Aorta (tissue), 5 donors: ENCODE results near the gene C2CD4D. TPM values are rescaled to one million over a fixed set of nuclear protein-coding genes. Genes with fewer than 3 reads are reported as not detected.

ENCODE experiments used
- ATAC-seq: fragments of 200-7000 bp; cut with Tn5 transposase; one replicate; pipeline ENCODE4 v1.9.1; 2022; ENCODE audit warnings: moderate library complexity; ENCODE audit not compliant: low FRiP score
- DNase-seq, 2 donors: peaks; one replicate each; pipeline ENCODE4 v3.0.0-alpha.2; 2020
- H3K27ac ChIP-seq, 2 donors: one replicate each; pipeline ENCODE4 v1.5.1; 2013; ENCODE audit warnings: low read length in 2 of 2, mild to moderate bottlenecking in 2 of 2, moderate library complexity in 2 of 2, control low read depth in 1 of 2, inconsistent platforms in 1 of 2, low read depth in 1 of 2
- H3K27me3 ChIP-seq, 2 donors: one replicate each; pipeline ENCODE4 v1.6.1; 2013; ENCODE audit warnings: control low read depth in 1 of 2, low read length in 1 of 2, mild to moderate bottlenecking in 1 of 2, moderate library complexity in 1 of 2; ENCODE audit not compliant: insufficient read depth in 2 of 2, control insufficient read depth in 1 of 2
- H3K36me3 ChIP-seq, 2 donors: one replicate each; pipeline ENCODE4 v1.6.1; 2013; ENCODE audit warnings: control low read depth in 1 of 2, low read length in 1 of 2, mild to moderate bottlenecking in 1 of 2; ENCODE audit not compliant: insufficient read depth in 2 of 2, control insufficient read depth in 1 of 2
- H3K4me1 ChIP-seq, 2 donors: one replicate each; pipeline ENCODE4 v1.6.1; 2013; ENCODE audit warnings: low read length in 2 of 2, control low read depth in 1 of 2, mild to moderate bottlenecking in 1 of 2, moderate library complexity in 1 of 2; ENCODE audit not compliant: insufficient read depth in 2 of 2, control insufficient read depth in 1 of 2
- H3K4me3 ChIP-seq, 2 donors: one replicate each; pipeline ENCODE4 v1.5.1; 2013; ENCODE audit warnings: low read length in 2 of 2, control low read depth in 1 of 2, mild to moderate bottlenecking in 1 of 2
- H3K9me3 ChIP-seq: one replicate; pipeline ENCODE4 v1.6.1; 2013; ENCODE audit warnings: mild to moderate bottlenecking, low read length; ENCODE audit not compliant: control insufficient read depth
- WGBS, 2 donors: extraction: QIAGEN DNeasy Blood & Tissue Kit; methylation state at CpG; one replicate each; pipeline ENCODE4 v1.1.7; 2013; 5-methylcytosine and 5-hydroxymethylcytosine counted together
- intact Hi-C, 2 donors: fragments of 100-400 bp; cut with DNase I; formaldehyde crosslinking; loops; one replicate each; pipeline versions ENCODE4 v1.14.2 to v1.15.0; 2022
- polyA plus RNA-seq, 2 donors: library from polyadenylated mRNA; stranded (reverse); fragments of 200-250 nt; gene quantifications; one replicate each; pipeline ENCODE4 v1.2.3, GENCODE V29; 2013
- total RNA-seq, 2 donors: library from RNA; stranded (reverse); fragmentation: NEBNext Ultra II Directional; extraction: Animal tissue kit (Norgen Biotek cat#: 25700); gene quantifications; one replicate each; pipeline ENCODE4 v1.2.1, GENCODE V29; 2021
- donor health status: healthy with polysubstance abuse.
- donor health status: Bipolar disorder and iron deficiency.
- donor health status: DM: no; HTN: no; CAD: no.
- donor health status: DM: no; HTN: no; CAD: no.
- donor health status: DM: yes; HTN: yes; CAD: no.

C2CD4D gene
- total and polyA plus RNA-seq, 4 donors = not detected

DNA sequence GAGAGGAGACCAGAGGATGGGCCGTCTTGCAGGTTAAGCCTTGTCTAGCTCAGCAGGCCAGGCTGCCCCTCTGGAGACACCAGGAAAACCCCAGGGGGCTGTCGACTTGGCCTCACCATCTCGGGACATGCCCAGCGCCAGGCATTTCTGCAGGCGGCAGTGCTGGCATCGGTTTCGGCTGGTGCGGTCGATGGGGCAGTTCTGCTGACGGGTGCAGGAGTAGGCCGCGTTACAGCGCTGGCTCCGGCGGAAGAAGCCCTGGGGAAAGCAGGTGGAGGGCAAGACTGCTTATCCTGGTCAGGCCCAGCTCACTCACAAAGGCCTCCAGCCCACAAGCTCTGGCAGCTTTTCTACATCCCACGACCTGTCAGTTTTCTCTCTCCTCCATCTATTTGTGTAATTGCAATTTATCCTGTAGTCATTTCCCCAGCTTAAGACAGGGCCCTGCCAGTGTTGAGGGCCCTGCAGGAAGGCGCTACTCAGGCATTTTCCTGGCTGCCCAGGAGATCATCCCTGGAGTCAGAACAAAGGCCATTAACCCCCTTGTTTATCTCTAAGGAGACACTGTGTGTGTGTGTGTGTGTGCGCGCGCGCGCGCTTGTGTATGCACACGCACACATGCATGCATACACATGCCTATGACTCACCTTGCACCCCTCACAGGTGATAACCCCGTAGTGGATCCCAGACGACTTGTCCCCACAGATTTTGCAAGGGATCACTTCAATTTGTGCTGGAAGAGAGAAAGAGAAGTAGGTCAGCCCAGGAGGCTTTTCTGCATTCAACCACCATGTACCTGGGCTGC lies 22.9 kb downstream of the C2CD4D start:
- intact Hi-C loops = no loop called here

DNA sequence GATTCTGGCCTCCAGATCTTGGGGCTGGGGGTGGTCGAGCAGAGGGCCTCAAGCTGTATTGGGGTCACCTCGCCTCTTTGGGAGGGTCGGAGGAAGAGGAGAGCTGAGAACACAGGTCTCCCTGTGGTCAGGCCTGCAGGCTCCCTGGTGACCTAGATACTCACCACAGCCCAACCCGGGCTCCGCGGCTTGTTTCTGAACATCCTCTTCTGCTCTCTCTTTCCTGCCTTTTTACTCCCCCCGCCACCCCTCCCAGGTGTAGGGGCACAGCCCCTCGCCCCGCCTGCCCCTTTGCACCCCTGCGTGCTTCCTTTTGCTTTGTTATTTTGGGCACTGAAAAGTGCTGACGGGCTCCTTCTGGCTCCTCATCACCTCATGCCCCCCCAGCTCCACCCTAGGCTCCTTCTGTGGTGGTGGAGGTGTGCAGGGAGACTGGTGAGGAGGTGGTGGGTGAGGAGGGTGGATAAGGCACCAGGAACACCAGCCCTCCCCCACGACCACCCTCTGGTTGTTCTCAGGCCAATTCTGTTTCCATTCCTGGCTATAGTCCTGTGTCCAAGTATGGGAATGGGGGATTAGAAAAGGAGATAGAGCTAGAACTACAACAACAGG lies 23.8 kb downstream of the C2CD4D start:
- intact Hi-C loops = no loop called here
- H3K36me3 ChIP-seq = no peaks in the 10 kb centered on the region
- H3K27ac ChIP-seq = no peak overlapping the region
- DNase-seq (peak in 1 of 2 donors; percentile 66), ATAC-seq (no peak)
- 68 to 72% methylated on average over 12 of the region's 12 CpGs for WGBS, 2 donors
- H3K9me3 ChIP-seq = no peaks in the 10 kb centered on the region
- H3K4me1 ChIP-seq = no peaks in the 10 kb centered on the region
- H3K4me3 ChIP-seq = no peak overlapping the region
- H3K27me3 ChIP-seq = no peaks in the 10 kb centered on the region

More for the DNA sequence above, 22.9 kb downstream of the C2CD4D start:
- no peaks in the 10 kb centered on the region for H3K4me1 ChIP-seq
- 83% methylated on average over 26 of the region's 26 CpGs for WGBS, 2 donors
- no peak overlapping the region for H3K27ac ChIP-seq
- H3K9me3 ChIP-seq = no peaks in the 10 kb centered on the region
- ATAC-seq = no peak
- H3K27me3 ChIP-seq = no peaks in the 10 kb centered on the region
- no peaks in the 10 kb centered on the region for H3K36me3 ChIP-seq
- H3K4me3 ChIP-seq = no peak overlapping the region
- peak in 1 of 2 donors; percentile 67 for DNase-seq

DNA sequence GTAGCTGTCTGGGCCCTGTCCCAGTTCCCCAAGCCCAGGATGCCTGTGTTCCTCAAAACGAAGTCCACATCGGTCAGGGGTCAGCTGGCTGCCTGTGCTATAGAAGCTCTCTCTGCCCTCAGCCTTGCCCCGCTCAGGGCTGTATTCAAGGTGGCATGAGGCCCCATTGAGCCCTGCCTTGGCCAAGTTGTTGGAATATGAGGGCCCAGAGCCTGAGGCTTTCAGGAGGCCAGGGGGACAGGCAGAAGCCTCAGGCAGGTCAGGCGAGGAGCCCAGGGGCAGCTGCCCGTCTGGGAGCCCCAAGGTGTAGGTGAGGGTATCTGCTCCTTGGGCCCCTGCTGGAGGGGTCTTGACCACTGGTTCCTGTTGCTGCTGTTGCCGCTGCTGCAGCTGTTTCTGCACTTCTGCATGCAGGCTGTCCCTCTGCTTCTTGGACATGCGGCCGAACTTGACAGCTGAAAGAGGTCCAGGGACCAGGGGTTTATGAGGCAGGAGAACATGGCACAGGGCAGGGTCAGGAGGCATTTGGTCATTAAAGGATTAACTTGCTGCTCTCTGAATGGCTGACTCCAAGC lies 24.6 kb downstream of the C2CD4D start:
- H3K4me3 ChIP-seq = no peak overlapping the region
- no peak overlapping the region for H3K27ac ChIP-seq
- intact Hi-C loops = no loop called here
- no peaks in the 10 kb centered on the region for H3K4me1 ChIP-seq
- no peaks in the 10 kb centered on the region for H3K27me3 ChIP-seq
- H3K9me3 ChIP-seq = no peaks in the 10 kb centered on the region
- 90 to 93% methylated on average over 8 of the region's 8 CpGs for WGBS, 2 donors
- DNase-seq (peak in 1 of 2 donors; percentile 43), ATAC-seq (no peak)
- H3K36me3 ChIP-seq = no peaks in the 10 kb centered on the region

DNA sequence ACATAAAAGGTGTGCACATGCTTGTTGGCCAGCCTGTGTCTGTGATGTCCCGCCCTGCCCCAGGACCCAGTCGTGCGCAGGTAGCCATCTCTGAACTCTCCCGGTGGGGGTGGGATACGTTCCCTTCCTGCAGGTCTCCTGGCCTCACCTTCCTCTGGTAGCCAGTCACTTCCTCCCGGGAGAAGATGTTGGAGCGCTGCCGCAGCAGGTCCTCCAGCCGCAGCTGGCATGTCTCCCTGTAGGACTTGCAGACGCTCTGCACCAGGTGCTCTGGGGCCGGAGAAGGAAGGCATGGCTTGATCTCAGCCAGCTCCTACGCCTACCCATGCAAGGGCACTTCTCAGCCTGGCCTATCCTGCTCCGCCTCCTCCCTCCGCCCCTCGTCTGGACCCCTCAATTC lies 25.2 kb downstream of the C2CD4D start:
- Histone ChIP-seq H3K36me3 (no peaks in the 10 kb centered on the region), H3K27me3 (no peaks in the 10 kb centered on the region), H3K27ac (no peak overlapping the region), H3K4me3 (no peak overlapping the region), H3K4me1 (no peaks in the 10 kb centered on the region), H3K9me3 (no peaks in the 10 kb centered on the region)
- 81 to 86% methylated on average over 15 of the region's 15 CpGs for WGBS, 2 donors
- DNase-seq = peak in 1 of 2 donors; percentile 59
- ATAC-seq = no peak
- intact Hi-C loops = no loop called here

DNA sequence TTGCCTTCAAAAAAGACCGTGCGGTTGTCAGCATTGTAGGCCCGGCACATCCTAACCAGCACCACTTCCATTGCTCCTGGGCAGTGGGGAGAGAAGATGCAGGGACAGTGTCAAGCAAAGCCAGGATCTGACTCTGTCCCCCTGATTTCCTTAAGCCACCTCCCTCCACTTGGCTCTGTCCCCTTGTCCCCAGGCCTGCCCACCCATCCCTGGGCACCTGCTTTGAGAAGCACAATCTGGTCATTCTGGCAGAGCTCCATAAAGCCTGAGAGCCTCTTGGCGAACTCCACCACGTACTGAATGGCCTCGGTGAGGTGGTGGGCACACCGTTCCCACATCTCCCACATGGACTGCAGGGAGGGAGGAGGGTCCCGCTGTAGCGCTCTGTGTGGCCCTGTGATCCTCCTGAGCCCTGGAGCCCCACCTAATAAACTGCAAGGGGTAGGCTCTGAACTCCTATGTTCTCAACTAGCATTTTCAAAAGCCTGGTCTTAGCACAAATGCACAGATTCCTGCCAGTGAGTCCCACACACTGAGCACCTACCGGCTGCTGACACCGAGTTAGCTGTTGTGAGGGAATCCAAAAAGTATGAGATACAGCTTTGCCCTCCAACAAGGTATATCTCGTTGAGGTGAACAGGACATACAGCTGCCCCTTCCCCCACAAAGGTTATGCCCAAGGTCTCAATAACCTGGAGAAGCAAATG lies 26.2 kb downstream of the C2CD4D start:
- WGBS, 2 donors = 86% methylated on average over 12 of the region's 12 CpGs
- ATAC-seq (no peak), DNase-seq (peak in 1 of 2 donors; percentile 49)
- Histone ChIP-seq H3K9me3 (no peaks in the 10 kb centered on the region), H3K36me3 (no peaks in the 10 kb centered on the region), H3K27ac (no peak overlapping the region), H3K4me3 (no peak overlapping the region), H3K27me3 (no peaks in the 10 kb centered on the region), H3K4me1 (no peaks in the 10 kb centered on the region)
- intact Hi-C loops = no loop called here

DNA sequence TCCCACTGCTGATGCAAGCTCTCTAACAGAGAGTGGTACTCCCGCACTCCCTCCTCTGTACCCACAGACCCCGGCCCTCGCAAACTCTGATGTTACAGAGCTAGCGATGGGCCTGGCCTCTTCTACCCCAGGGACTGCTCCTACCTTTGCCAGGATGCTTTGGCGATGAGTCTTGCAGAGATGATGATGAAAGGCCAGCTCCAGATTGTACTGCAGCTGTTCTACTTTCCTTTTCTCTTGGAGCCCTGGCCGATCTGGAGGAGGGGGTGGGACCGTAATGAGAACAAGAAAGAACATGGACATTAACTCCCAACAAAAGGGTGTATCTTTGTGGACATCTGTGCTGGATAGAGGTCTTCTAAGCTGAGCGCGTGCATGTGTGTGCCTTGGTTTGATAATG lies 28.4 kb downstream of the C2CD4D start:
- no peaks in the 10 kb centered on the region for H3K36me3 ChIP-seq
- no peak overlapping the region for H3K4me3 ChIP-seq
- no peak overlapping the region for H3K27ac ChIP-seq
- no peak for ATAC-seq
- H3K4me1 ChIP-seq = no peaks in the 10 kb centered on the region
- 85 to 90% methylated on average over 9 of the region's 9 CpGs for WGBS, 2 donors
- peak in 1 of 2 donors; percentile 32 for DNase-seq
- H3K9me3 ChIP-seq = no peaks in the 10 kb centered on the region
- H3K27me3 ChIP-seq = no peaks in the 10 kb centered on the region
- intact Hi-C loops = no loop called here

DNA sequence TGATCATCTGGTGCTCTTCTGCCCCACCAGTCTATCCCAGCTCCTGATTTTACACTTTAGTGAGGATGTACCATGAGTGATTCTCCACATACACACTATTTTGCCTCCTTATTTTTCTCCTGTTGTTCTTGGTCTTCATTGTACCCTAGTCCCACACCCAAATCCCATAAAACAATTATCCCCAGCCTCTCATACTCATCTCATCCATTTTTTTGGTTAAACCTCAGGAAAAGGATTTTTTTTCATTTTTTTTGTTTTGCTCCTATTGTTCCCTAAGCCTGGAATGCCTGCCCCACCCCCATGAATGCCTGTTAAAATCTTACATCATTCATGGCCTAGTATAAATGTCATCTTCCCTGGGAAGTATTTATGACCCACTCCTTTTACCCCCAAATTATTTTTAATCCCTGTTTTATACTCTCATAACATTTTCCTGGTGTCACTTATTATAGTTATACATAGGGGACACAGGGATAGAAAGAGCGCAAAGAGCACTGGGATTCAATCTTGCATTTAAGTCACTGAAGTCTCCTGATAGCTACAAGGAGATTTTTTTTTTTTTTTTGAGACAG lies 29.5 kb downstream of the C2CD4D start:
- Histone ChIP-seq H3K4me3 (no peak overlapping the region), H3K4me1 (no peaks in the 10 kb centered on the region), H3K9me3 (no peaks in the 10 kb centered on the region), H3K27me3 (no peaks in the 10 kb centered on the region), H3K27ac (no peak overlapping the region), H3K36me3 (no peaks in the 10 kb centered on the region)
- no peak for DNase-seq
- ATAC-seq = no peak
- 98 to 100% methylated on average over 1 of the region's 1 CpG for WGBS, 2 donors
- intact Hi-C loops = no loop called here

DNA sequence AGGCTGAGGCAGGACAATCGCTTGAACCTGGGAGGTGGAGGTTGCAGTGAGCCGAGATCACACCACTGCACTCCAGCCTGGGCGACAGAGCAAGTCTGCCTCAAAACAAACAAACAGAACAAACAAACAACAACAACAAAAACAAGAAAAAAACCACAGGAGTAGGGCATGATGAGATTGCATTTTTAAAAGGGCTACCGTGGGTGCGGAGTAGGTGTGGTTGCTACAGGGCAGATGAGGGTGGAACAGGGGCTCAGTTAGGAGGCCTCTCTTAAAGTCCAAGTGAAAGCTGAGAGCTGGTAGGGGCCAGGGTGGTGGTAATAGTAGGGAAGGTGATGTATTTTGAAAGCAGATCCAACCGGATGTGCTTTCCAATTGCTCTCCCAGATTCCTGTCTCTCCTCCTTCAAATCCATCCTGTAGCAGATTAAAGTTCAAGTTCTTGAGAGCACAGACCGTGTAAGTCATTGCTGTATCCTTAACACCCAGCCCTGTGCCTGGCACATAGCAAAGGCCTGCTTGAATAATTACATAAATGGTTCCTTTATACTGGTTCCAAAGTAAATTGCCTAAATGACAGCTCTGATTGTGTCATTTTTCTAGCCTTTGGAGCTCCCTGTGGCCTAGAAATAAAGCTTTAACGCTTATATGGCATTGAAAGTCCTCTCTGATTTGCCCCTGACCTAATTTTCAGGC lies 30.2 kb downstream of the C2CD4D start:
- Histone ChIP-seq H3K4me1 (no peaks in the 10 kb centered on the region), H3K27me3 (no peaks in the 10 kb centered on the region), H3K9me3 (no peaks in the 10 kb centered on the region), H3K4me3 (no peak overlapping the region), H3K27ac (no peak overlapping the region), H3K36me3 (no peaks in the 10 kb centered on the region)
- 69 to 70% methylated on average over 8 of the region's 8 CpGs for WGBS, 2 donors
- no peak for DNase-seq
- intact Hi-C loops = no loop called here
- no peak for ATAC-seq
